MM.1S (cell line): ENCODE measurements around the gene MID2.
A peak's percentile ranks its signal among the peaks of the same experiment; 100 is the strongest.

Source experiments
- DNase-seq: peaks from one replicate; pipeline ENCODE4 v3.0.0-alpha.2; 2015
- H2AFZ ChIP-seq: fragments of 300-600 bp; sonication (generic); 2 replicates; pipeline ENCODE4 v1.6.0; 2016; ENCODE audit warnings: antibody characterized with exemption, low read length
- H3F3A ChIP-seq: fragments of 300-600 bp; sonication (generic); 2 replicates; pipeline ENCODE4 v1.6.1; 2016; ENCODE audit warnings: mild to moderate bottlenecking, antibody characterized with exemption, low read length, moderate library complexity, mixed read lengths; ENCODE audit not compliant: insufficient read depth
- H3K27ac ChIP-seq: fragments of 300-600 bp; sonication (generic); 2 replicates; pipeline ENCODE4 v1.5.1; 2016; ENCODE audit warnings: mild to moderate bottlenecking, low read length
- H3K27me3 ChIP-seq: fragments of 300-600 bp; sonication (generic); replicated peaks from 2 replicates; pipeline ENCODE4 v1.6.0; 2016; ENCODE audit warnings: low read length; ENCODE audit not compliant: insufficient read depth
- H3K36me3 ChIP-seq: fragments of 300-600 bp; sonication (generic); replicated peaks from 2 replicates; pipeline ENCODE4 v1.6.1; 2016; ENCODE audit warnings: mild to moderate bottlenecking, low read length, mixed read lengths; ENCODE audit not compliant: insufficient read depth
- H3K4me1 ChIP-seq: fragments of 300-600 bp; sonication (generic); 2 replicates; pipeline ENCODE4 v1.6.1; 2016; ENCODE audit warnings: low read length, mixed read lengths
- H3K4me2 ChIP-seq: fragments of 300-600 bp; sonication (generic); 2 replicates; pipeline ENCODE4 v1.6.0; 2016; ENCODE audit warnings: low read depth, low read length
- H3K4me3 ChIP-seq: fragments of 300-600 bp; sonication (generic); 2 replicates; pipeline ENCODE4 v1.5.1; 2016; ENCODE audit warnings: low read length, mixed read lengths
- H3K79me2 ChIP-seq: fragments of 300-600 bp; sonication (generic); 2 replicates; pipeline ENCODE4 v1.6.1; 2016; ENCODE audit warnings: mixed run types, low read length, mixed read lengths
- H3K9ac ChIP-seq: fragments of 300-600 bp; sonication (generic); 2 replicates; pipeline ENCODE4 v1.6.1; 2016; ENCODE audit warnings: low read length, mixed read lengths
- H3K9me2 ChIP-seq: fragments of 300-600 bp; sonication (generic); replicated peaks from 2 replicates; pipeline ENCODE4 v1.6.1; 2016; ENCODE audit warnings: mild to moderate bottlenecking, low read length, mixed read lengths; ENCODE audit not compliant: insufficient read depth
- H3K9me3 ChIP-seq: fragments of 300-600 bp; sonication (generic); replicated peaks from 2 replicates; pipeline ENCODE4 v1.6.1; 2016; ENCODE audit warnings: mild to moderate bottlenecking, low read length, mixed read lengths; ENCODE audit not compliant: insufficient read depth
- H4K20me1 ChIP-seq: fragments of 300-600 bp; sonication (generic); 2 replicates; pipeline ENCODE4 v1.6.1; 2016; ENCODE audit warnings: mild to moderate bottlenecking, low read length, moderate library complexity, mixed read lengths; ENCODE audit not compliant: insufficient read depth
- EZH2 ChIP-seq: fragments of 300-600 bp; sonication (generic); optimal IDR thresholded peaks from 2 replicates; pipeline ENCODE3; 2017; ENCODE audit warnings: low read depth, mild to moderate bottlenecking, antibody characterized with exemption, low read length, mixed read lengths
- EZH2phosphoT487 ChIP-seq: fragments of 300-600 bp; sonication (generic); IDR thresholded peaks from 2 replicates; pipeline ENCODE4 v1.6.1; 2018; ENCODE audit warnings: antibody characterized with exemption, low read length
- TF ChIP-seq, protein P1 (sequence below): fragments of 300-600 bp; sonication (generic); IDR thresholded peaks from 2 replicates; pipeline ENCODE4 v1.5.1; 2016; ENCODE audit warnings: antibody characterized with exemption, low read length, mixed read lengths

Gene MID2

DNA sequence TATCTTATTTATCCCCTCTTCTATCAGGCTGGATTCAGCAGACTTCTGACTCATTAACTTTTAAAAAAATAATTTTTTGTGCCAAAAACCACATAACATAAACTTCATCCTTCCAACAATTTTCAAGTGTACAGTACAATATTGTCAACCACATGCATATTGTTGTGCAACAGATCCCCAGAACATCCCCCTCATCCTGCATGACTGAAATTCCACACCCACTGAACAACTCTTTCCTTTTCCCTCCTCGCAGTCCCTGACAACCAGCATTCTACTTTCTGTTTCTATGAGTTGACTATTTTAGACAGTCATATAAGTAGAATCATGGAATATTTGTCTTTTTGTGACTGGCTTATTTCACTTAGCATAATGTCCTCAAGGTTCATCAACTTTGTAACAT, 2.2 kb upstream of the MID2 start:
- H3K36me3 ChIP-seq = no peaks in the 10 kb centered on the region
- no peaks in the 10 kb centered on the region for H3K9me3 ChIP-seq
- DNase-seq = no peak
- H3K4me3 ChIP-seq = no peak overlapping the region
- H3K79me2 ChIP-seq = no peaks in the 10 kb centered on the region
- no peak overlapping the region for H2AFZ ChIP-seq
- H3K27me3 ChIP-seq = no peaks in the 10 kb centered on the region
- H3K27ac ChIP-seq = no peak overlapping the region
- no peak overlapping the region for H3K9ac ChIP-seq
- 0 out of 2 replicates have a peak, but pooled peaks cover 5% of the 10 kb centered on the region for H3K4me1 ChIP-seq
- no peaks in the 10 kb centered on the region for H3F3A ChIP-seq
- H3K9me2 ChIP-seq = no peaks in the 10 kb centered on the region
- H4K20me1 ChIP-seq = no peaks in the 10 kb centered on the region
- no peak overlapping the region for H3K4me2 ChIP-seq
- TF ChIP-seq, protein P1, sequence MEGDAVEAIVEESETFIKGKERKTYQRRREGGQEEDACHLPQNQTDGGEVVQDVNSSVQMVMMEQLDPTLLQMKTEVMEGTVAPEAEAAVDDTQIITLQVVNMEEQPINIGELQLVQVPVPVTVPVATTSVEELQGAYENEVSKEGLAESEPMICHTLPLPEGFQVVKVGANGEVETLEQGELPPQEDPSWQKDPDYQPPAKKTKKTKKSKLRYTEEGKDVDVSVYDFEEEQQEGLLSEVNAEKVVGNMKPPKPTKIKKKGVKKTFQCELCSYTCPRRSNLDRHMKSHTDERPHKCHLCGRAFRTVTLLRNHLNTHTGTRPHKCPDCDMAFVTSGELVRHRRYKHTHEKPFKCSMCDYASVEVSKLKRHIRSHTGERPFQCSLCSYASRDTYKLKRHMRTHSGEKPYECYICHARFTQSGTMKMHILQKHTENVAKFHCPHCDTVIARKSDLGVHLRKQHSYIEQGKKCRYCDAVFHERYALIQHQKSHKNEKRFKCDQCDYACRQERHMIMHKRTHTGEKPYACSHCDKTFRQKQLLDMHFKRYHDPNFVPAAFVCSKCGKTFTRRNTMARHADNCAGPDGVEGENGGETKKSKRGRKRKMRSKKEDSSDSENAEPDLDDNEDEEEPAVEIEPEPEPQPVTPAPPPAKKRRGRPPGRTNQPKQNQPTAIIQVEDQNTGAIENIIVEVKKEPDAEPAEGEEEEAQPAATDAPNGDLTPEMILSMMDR = no peak
- TF ChIP-seq EZH2 (no peak), EZH2phosphoT487 (no peak)

- no peaks in the 10 kb centered on the region for H4K20me1 ChIP-seq
- H3F3A ChIP-seq = no peaks in the 10 kb centered on the region
- peak overlapping the region; percentile 68 for H3K4me3 ChIP-seq
- H3K36me3 ChIP-seq = no peaks in the 10 kb centered on the region
- peak overlapping the region; percentile 48; the same call in 1 of the 2 replicates for H3K9ac ChIP-seq
- H3K79me2 ChIP-seq = no peaks in the 10 kb centered on the region
- no peak overlapping the region for H2AFZ ChIP-seq
- no peaks in the 10 kb centered on the region for H3K9me2 ChIP-seq
- no peaks in the 10 kb centered on the region for H3K9me3 ChIP-seq
- DNase-seq = peak; percentile 37
- peak overlapping the region; percentile 60; the same call in 1 of the 2 replicates for H3K4me2 ChIP-seq
- no peaks in the 10 kb centered on the region for H3K27me3 ChIP-seq
- TF ChIP-seq, protein P1 = no peak
- TF ChIP-seq EZH2phosphoT487 (no peak), EZH2 (no peak)
- H3K4me1 ChIP-seq = 0 out of 2 replicates have a peak, but pooled peaks cover 5% of the 10 kb centered on the region
- no peak overlapping the region for H3K27ac ChIP-seq
These were observed 768 bp downstream of the MID2 start for GRCh38 chrX:107826238-107827029.

GRCh38 chrX:107827030-107827831, 1.6 kb downstream of the MID2 start:
- no peak overlapping the region for H2AFZ ChIP-seq
- H4K20me1 ChIP-seq = no peaks in the 10 kb centered on the region
- 0 out of 2 replicates have a peak, but pooled peaks cover 5% of the 10 kb centered on the region for H3K4me1 ChIP-seq
- DNase-seq = no peak
- H3K9me2 ChIP-seq = no peaks in the 10 kb centered on the region
- no peaks in the 10 kb centered on the region for H3K79me2 ChIP-seq
- no peaks in the 10 kb centered on the region for H3K27me3 ChIP-seq
- H3K9ac ChIP-seq = no peak overlapping the region
- no peak for TF ChIP-seq EZH2phosphoT487
- peak overlapping the region; percentile 60; the same call in 1 of the 2 replicates for H3K4me2 ChIP-seq
- H3K36me3 ChIP-seq = no peaks in the 10 kb centered on the region
- H3K9me3 ChIP-seq = no peaks in the 10 kb centered on the region
- H3K27ac ChIP-seq = no peak overlapping the region
- H3F3A ChIP-seq = no peaks in the 10 kb centered on the region
- peak overlapping the region; percentile 26; the same call in 1 of the 2 replicates for H3K4me3 ChIP-seq
